Parathyroid adenoma (tissue), 2 donors: Measurements from ENCODE around the gene MAP1A.

Experiments
- H2AFZ ChIP-seq: fragments of 300-600 bp; sonication (generic); one replicate; pipeline ENCODE4 v1.7.0; 2017; ENCODE audit warnings: antibody characterized with exemption, mild to moderate bottlenecking
- H3K27ac ChIP-seq: fragments of 300-600 bp; sonication (generic); one replicate; pipeline ENCODE4 v1.7.0; 2017
- H3K27me3 ChIP-seq: fragments of 300-600 bp; sonication (generic); one replicate; pipeline ENCODE4 v1.7.0; 2017; ENCODE audit warnings: low read length; ENCODE audit not compliant: control insufficient read depth, insufficient read depth
- H3K36me3 ChIP-seq: fragments of 300-600 bp; sonication (generic); one replicate; pipeline ENCODE4 v1.7.0; 2017; ENCODE audit warnings: low read length; ENCODE audit not compliant: control insufficient read depth, insufficient read depth
- H3K4me1 ChIP-seq: fragments of 300-600 bp; sonication (generic); one replicate; pipeline ENCODE4 v1.7.0; 2017; ENCODE audit warnings: control low read depth
- H3K4me2 ChIP-seq: fragments of 300-600 bp; sonication (generic); one replicate; pipeline ENCODE4 v1.7.0; 2017; ENCODE audit warnings: low read length
- H3K4me3 ChIP-seq: fragments of 300-600 bp; sonication (generic); one replicate; pipeline ENCODE4 v1.7.0; 2017; ENCODE audit warnings: low read depth, low read length
- H3K79me2 ChIP-seq: fragments of 300-600 bp; sonication (generic); one replicate; pipeline ENCODE4 v1.7.0; 2017; ENCODE audit warnings: control low read depth
- H3K9ac ChIP-seq: fragments of 300-600 bp; sonication (generic); one replicate; pipeline ENCODE4 v1.7.0; 2017; ENCODE audit warnings: mild to moderate bottlenecking
- H3K9me3 ChIP-seq: fragments of 300-600 bp; sonication (generic); one replicate; pipeline ENCODE4 v1.7.0; 2017; ENCODE audit warnings: low read length; ENCODE audit not compliant: control insufficient read depth
- CTCF ChIP-seq: fragments of 300-600 bp; sonication (generic); IDR thresholded peaks from one replicate; pipeline ENCODE4 v1.7.0; 2017; ENCODE audit warnings: antibody characterized with exemption, mild to moderate bottlenecking
- donor health status: primary hyperparathyroidism.

MAP1A gene

GRCh38 chr15:43541785-43542184 lies 24.4 kb downstream of the MAP1A start:
- H3K9me3 ChIP-seq, result no peaks in the 10 kb centered on the region
- TF ChIP-seq CTCF, result no peak
- no peak overlapping the region for H3K9ac ChIP-seq
- no peaks in the 10 kb centered on the region for H3K27me3 ChIP-seq
- no peak overlapping the region for H3K27ac ChIP-seq
- H2AFZ ChIP-seq, result no peak overlapping the region
- H3K4me1 ChIP-seq, result no peaks in the 10 kb centered on the region
- H3K4me3 ChIP-seq, result no peak overlapping the region
- H3K4me2 ChIP-seq, result no peak overlapping the region
- no peaks in the 10 kb centered on the region for H3K79me2 ChIP-seq
- H3K36me3 ChIP-seq, result no peaks in the 10 kb centered on the region

- H3K9me3 ChIP-seq, result no peaks in the 10 kb centered on the region
- H3K4me1 ChIP-seq, result no peaks in the 10 kb centered on the region
- no peaks in the 10 kb centered on the region for H3K79me2 ChIP-seq
- no peaks in the 10 kb centered on the region for H3K27me3 ChIP-seq
- H3K36me3 ChIP-seq, result no peaks in the 10 kb centered on the region
- TF ChIP-seq CTCF, result no peak
- no peak overlapping the region for H3K27ac ChIP-seq
- H3K9ac ChIP-seq, result no peak overlapping the region
- no peak overlapping the region for H2AFZ ChIP-seq
- no peak overlapping the region for H3K4me3 ChIP-seq
- H3K4me2 ChIP-seq, result no peak overlapping the region
Observed at GRCh38 chr15:43544266-43544665, 26.9 kb downstream of the MAP1A start.

- no peaks in the 10 kb centered on the region for H3K27me3 ChIP-seq
- no peaks in the 10 kb centered on the region for H3K79me2 ChIP-seq
- H2AFZ ChIP-seq, result no peak overlapping the region
- no peak overlapping the region for H3K9ac ChIP-seq
- H3K4me1 ChIP-seq, result no peaks in the 10 kb centered on the region
- H3K27ac ChIP-seq, result no peak overlapping the region
- no peaks in the 10 kb centered on the region for H3K9me3 ChIP-seq
- no peak for TF ChIP-seq CTCF
- no peaks in the 10 kb centered on the region for H3K36me3 ChIP-seq
- H3K4me2 ChIP-seq, result no peak overlapping the region
- no peak overlapping the region for H3K4me3 ChIP-seq
Observed at GRCh38 chr15:43545426-43545825, 28.0 kb downstream of the MAP1A start.

GRCh38 chr15:43547539-43547938 lies 30.1 kb downstream of the MAP1A start:
- no peak for TF ChIP-seq CTCF
- Histone ChIP-seq H3K36me3 (no peaks in the 10 kb centered on the region), H3K27me3 (no peaks in the 10 kb centered on the region), H2AFZ (no peak overlapping the region), H3K4me2 (no peak overlapping the region), H3K27ac (no peak overlapping the region), H3K79me2 (no peaks in the 10 kb centered on the region), H3K9ac (no peak overlapping the region), H3K4me3 (no peak overlapping the region), H3K4me1 (no peaks in the 10 kb centered on the region), H3K9me3 (no peaks in the 10 kb centered on the region)

GRCh38 chr15:43550527-43551363 lies 33.3 kb downstream of the MAP1A start:
- H3K79me2 ChIP-seq, result no peaks in the 10 kb centered on the region
- no peak overlapping the region for H3K9ac ChIP-seq
- H3K27me3 ChIP-seq, result no peaks in the 10 kb centered on the region
- H3K36me3 ChIP-seq, result no peaks in the 10 kb centered on the region
- no peaks in the 10 kb centered on the region for H3K4me1 ChIP-seq
- no peak overlapping the region for H3K27ac ChIP-seq
- H2AFZ ChIP-seq, result no peak overlapping the region
- H3K4me2 ChIP-seq, result no peak overlapping the region
- no peak overlapping the region for H3K4me3 ChIP-seq
- no peak for TF ChIP-seq CTCF
- no peaks in the 10 kb centered on the region for H3K9me3 ChIP-seq
